PC-3 (cell line): ENCODE results near the gene FEN1. TPM values are rescaled to one million over a fixed set of nuclear protein-coding genes. Genes with fewer than 3 reads are reported as not detected.
A peak's percentile ranks its signal among the peaks of the same experiment; 100 is the strongest.

Source experiments
- ATAC-seq: fragments of 200-7000 bp; cut with Tn5 transposase; 2 replicates; pipeline ENCODE4 v1.9.1; 2020; ENCODE audit warnings: mild to moderate bottlenecking, moderate library complexity
- BruUV-seq: library from RNA; stranded (reverse); fragments of 400-500 nt; replicated peaks from 2 replicates; lab custom pipeline; 2021; lab: Mats Ljungman, UMichigan
- CTCF ChIA-PET: fragments of 300-600 bp; sonication (Branson Sonifier 250); formaldehyde crosslinking; loops from one replicate; lab custom pipeline; 2022; ENCODE audit warnings: antibody characterized with exemption; lab: Charles Lee
- POLR2A ChIA-PET: fragments of 300-600 bp; sonication (Branson Sonifier 250); formaldehyde crosslinking; loops from one replicate; lab custom pipeline; 2022; ENCODE audit warnings: antibody characterized with exemption; ENCODE audit not compliant: unreplicated experiment; lab: Charles Lee
- DNase-seq: peaks from one replicate; pipeline ENCODE4 v3.0.0-alpha.2; 2015
- H2AFZ ChIP-seq: fragments of 300-600 bp; sonication (generic); 2 replicates; pipeline ENCODE4 v1.6.0; 2016; ENCODE audit warnings: antibody characterized with exemption, low read length
- H3F3A ChIP-seq: fragments of 300-600 bp; sonication (generic); one replicate; pipeline ENCODE4 v1.6.0; 2017; ENCODE audit warnings: antibody characterized with exemption, low read length, control low read depth, mild to moderate bottlenecking; ENCODE audit not compliant: unreplicated experiment
- H3K27ac ChIP-seq: fragments of 300-600 bp; sonication (generic); 2 replicates; pipeline ENCODE4 v1.5.1; 2016; ENCODE audit warnings: mild to moderate bottlenecking, low read length
- H3K27me3 ChIP-seq: fragments of 300-600 bp; sonication (generic); 2 replicates; pipeline ENCODE4 v1.6.1; 2016; ENCODE audit warnings: low read length, mixed read lengths
- H3K36me3 ChIP-seq: fragments of 300-600 bp; sonication (generic); 2 replicates; pipeline ENCODE4 v1.6.1; 2016; ENCODE audit warnings: low read depth, mixed run types, low read length, mixed read lengths
- H3K4me1 ChIP-seq: fragments of 300-600 bp; sonication (generic); 2 replicates; pipeline ENCODE4 v1.5.1; 2016; ENCODE audit warnings: low read length; ENCODE audit not compliant: insufficient read depth
- H3K4me2 ChIP-seq: fragments of 300-600 bp; sonication (generic); 2 replicates; pipeline ENCODE4 v1.6.0; 2016; ENCODE audit warnings: low read length
- H3K4me3 ChIP-seq: fragments of 300-600 bp; sonication (generic); 2 replicates; pipeline ENCODE4 v1.5.1; 2016; ENCODE audit warnings: mild to moderate bottlenecking, low read length, mixed read lengths
- H3K79me2 ChIP-seq: fragments of 300-600 bp; sonication (generic); 2 replicates; pipeline ENCODE4 v1.6.1; 2017; ENCODE audit warnings: low read length, mixed read lengths
- H3K9ac ChIP-seq: fragments of 300-600 bp; sonication (generic); 2 replicates; pipeline ENCODE4 v1.6.0; 2016; ENCODE audit warnings: mild to moderate bottlenecking, low read length
- H3K9me2 ChIP-seq: fragments of 300-600 bp; sonication (generic); replicated peaks from 2 replicates; pipeline ENCODE4 v1.6.1; 2016; ENCODE audit warnings: mixed run types, low read length, mixed read lengths
- H3K9me3 ChIP-seq: fragments of 300-600 bp; sonication (generic); 2 replicates; pipeline ENCODE4 v1.6.1; 2016; ENCODE audit warnings: low read length, mixed read lengths
- H4K20me1 ChIP-seq: fragments of 300-600 bp; sonication (generic); 2 replicates; pipeline ENCODE4 v1.6.1; 2016; ENCODE audit warnings: low read length, mixed read lengths
- CTCF ChIP-seq: fragments of 300-600 bp; sonication (generic); conservative IDR thresholded peaks from 2 replicates; pipeline ENCODE4 v1.5.1; 2017; ENCODE audit warnings: antibody characterized with exemption, low read depth, mild to moderate bottlenecking, low read length
- EZH2 ChIP-seq: fragments of 300-600 bp; sonication (generic); IDR thresholded peaks from one replicate; pipeline ENCODE4 v1.6.1; 2017; ENCODE audit warnings: antibody characterized with exemption, mild to moderate bottlenecking, low read length; ENCODE audit not compliant: unreplicated experiment
- EZH2phosphoT487 ChIP-seq: fragments of 300-600 bp; sonication (generic); IDR thresholded peaks from 2 replicates; pipeline ENCODE4 v1.6.1; 2018; ENCODE audit warnings: mild to moderate bottlenecking, antibody characterized with exemption, low read length, borderline replicate concordance
- intact Hi-C: fragments of 100-400 bp; cut with micrococcal nuclease; formaldehyde crosslinking; loops from 2 replicates; pipeline ENCODE4 v1.9.0; 2023
- total RNA-seq: library from RNA; depleted of rRNA; stranded (reverse); fragments of >200 nt; gene quantifications from 2 replicates; pipeline ENCODE4 v1.2.3, GENCODE V29; 2014

Gene FEN1
- total RNA-seq, 1 experiment from 2014 or later, result 132 TPM

DNA sequence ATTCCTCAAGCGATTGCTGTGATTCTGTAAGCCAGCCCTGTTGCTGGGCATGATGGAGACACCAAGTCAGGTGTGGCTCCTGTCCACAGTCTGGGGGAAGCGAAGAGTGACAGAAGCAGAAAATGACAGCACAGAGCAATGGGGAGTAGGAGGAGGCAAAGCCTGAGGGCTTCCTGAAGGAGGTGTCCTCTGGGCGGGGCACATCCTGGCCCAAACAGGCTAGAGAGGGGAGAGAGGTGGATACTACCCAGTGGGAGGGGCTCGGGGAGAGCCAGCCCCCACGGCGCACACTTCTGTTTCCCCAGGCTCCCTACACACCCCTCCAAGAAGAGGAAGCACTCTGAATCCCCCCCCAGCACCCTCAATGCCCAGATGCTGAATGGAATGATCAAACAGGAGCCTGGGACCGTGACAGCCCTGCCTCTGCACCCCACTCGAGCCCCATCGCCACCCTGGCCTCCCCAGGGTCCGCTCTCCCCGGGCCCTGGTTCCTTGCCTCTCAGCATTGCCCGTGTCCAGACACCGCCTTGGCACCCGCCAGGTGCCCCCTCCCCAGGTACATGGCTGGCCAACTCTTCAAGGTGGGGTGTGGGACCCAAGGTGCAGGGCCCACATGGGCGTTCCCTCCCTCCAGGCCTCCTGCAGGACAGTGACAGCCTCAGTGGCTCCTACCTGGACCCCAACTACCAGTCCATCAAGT lies 21.4 kb upstream of the FEN1 start:
- POLR2A ChIA-PET, result no interaction called here
- TF ChIP-seq EZH2phosphoT487 (no peak), CTCF (no peak), EZH2 (no peak)
- H3K27ac ChIP-seq, result no peak overlapping the region
- intact Hi-C loops, result no loop called here
- no peak overlapping the region for H3K9ac ChIP-seq
- no peak overlapping the region for H3K4me3 ChIP-seq
- ATAC-seq (peak; percentile 12; the same call in 1 of the 2 replicates), DNase-seq (no peak)
- CTCF ChIA-PET, result no interaction called here
- no peaks in the 10 kb centered on the region for H3K79me2 ChIP-seq
- no peak overlapping the region for H2AFZ ChIP-seq
- H3K9me2 ChIP-seq, result no peaks in the 10 kb centered on the region
- H3K4me1 ChIP-seq, result no peaks in the 10 kb centered on the region
- no peaks in the 10 kb centered on the region for H3K9me3 ChIP-seq
- H3F3A ChIP-seq, result no peaks in the 10 kb centered on the region
- H3K27me3 ChIP-seq, result no peaks in the 10 kb centered on the region
- no peaks in the 10 kb centered on the region for H4K20me1 ChIP-seq
- no TSS peak for BruUV-seq
- no peaks in the 10 kb centered on the region for H3K36me3 ChIP-seq
- no peak overlapping the region for H3K4me2 ChIP-seq

DNA sequence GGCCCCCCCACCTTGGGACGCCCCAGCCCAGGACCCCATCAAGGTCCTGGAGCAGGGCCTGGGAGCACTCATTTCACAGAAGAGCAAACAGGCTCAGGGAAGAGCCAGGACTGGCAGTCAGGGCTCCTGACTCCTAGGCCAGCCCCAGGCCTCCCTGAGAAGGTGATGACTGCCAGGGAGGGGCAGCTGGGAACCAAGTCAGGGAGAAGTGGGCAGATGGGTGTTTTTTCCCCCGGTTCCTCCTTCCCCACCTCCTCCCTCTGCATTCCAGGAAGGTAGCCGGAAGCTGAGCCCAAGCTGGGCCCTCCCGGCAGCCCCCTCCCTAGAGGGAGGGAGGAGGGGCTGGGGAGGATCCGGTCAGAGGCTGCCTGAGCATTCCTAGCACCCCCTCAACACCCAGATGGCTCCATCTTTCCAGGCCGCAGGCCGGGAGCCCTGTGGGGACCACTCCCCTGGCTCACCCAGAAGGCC lies 20.7 kb upstream of the FEN1 start:
- BruUV-seq, result no TSS peak
- Histone ChIP-seq H3K79me2 (no peaks in the 10 kb centered on the region), H3K36me3 (no peaks in the 10 kb centered on the region), H3K4me3 (no peak overlapping the region), H3K9me3 (no peaks in the 10 kb centered on the region), H3K9ac (no peak overlapping the region), H3K27ac (no peak overlapping the region), H3K27me3 (no peaks in the 10 kb centered on the region), H3K4me1 (no peaks in the 10 kb centered on the region), H2AFZ (no peak overlapping the region), H4K20me1 (no peaks in the 10 kb centered on the region), H3K9me2 (no peaks in the 10 kb centered on the region), H3K4me2 (no peak overlapping the region), H3F3A (no peaks in the 10 kb centered on the region)
- ATAC-seq (no peak), DNase-seq (no peak)
- ChIA-PET CTCF (no interaction called here), POLR2A (no interaction called here)
- TF ChIP-seq CTCF (no peak), EZH2phosphoT487 (no peak)
- intact Hi-C loops, result no loop called here

DNA sequence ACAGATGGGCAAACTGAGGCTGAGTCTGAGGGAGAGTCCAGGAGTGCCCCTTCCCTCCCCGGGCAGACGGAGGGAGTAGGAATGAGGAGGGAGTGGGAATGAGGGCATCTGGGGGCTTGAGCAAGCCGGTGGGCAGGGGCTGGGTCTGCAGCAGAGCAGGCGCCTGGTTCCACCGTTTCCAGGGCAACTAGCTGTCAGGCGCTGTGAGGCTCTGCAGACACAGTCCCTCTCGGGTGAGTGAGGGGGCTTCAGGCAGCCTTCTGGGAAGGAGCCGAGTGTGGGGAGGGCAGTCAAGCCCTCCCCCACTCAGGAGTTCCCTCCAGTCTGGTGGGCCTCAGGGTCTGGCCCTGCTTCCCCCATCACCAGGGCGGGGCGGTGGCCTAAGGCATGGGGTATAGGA lies 19.4 kb upstream of the FEN1 start:
- Histone ChIP-seq H3K4me1 (no peaks in the 10 kb centered on the region), H3K79me2 (no peaks in the 10 kb centered on the region), H3K9ac (no peak overlapping the region), H3K9me3 (no peaks in the 10 kb centered on the region), H3K27me3 (no peaks in the 10 kb centered on the region), H3K9me2 (no peaks in the 10 kb centered on the region), H3K4me3 (no peak overlapping the region), H3K4me2 (no peak overlapping the region), H3F3A (no peaks in the 10 kb centered on the region), H3K27ac (no peak overlapping the region), H4K20me1 (no peaks in the 10 kb centered on the region), H2AFZ (no peak overlapping the region), H3K36me3 (no peaks in the 10 kb centered on the region)
- DNase-seq (no peak), ATAC-seq (no peak)
- no TSS peak for BruUV-seq
- ChIA-PET POLR2A (interaction anchor here (0.7 kb wide), 1 partner anchor 27 kb away, joined by 31 read pairs; no protein-coding TSS in a partner anchor), CTCF (no interaction called here)
- no peak for TF ChIP-seq CTCF
- TF ChIP-seq EZH2, result no peak
- TF ChIP-seq EZH2phosphoT487, result no peak
- intact Hi-C loops, result no loop called here
